Loucy (cell line): ENCODE measurements around the gene CYTH4.
"Not testable (repeated sequence)": the region's sequence is repeated elsewhere in the genome, so short reads cannot be mapped to it uniquely, and the experiment has no call there.

Experiments
- H2AFZ ChIP-seq: fragments of 200-600 bp; sonication (generic); 2 replicates; pipeline ENCODE4 v1.6.0; 2016; ENCODE audit warnings: antibody characterized with exemption, mild to moderate bottlenecking, low read length, moderate library complexity
- H3F3A ChIP-seq: fragments of 200-600 bp; 2 replicates; pipeline ENCODE4 v1.6.0; 2016; ENCODE audit warnings: antibody characterized with exemption, low read depth, mild to moderate bottlenecking
- H3K27me3 ChIP-seq: fragments of 200-600 bp; sonication (generic); 2 replicates; pipeline ENCODE4 v1.6.1; 2014; ENCODE audit warnings: low read length, mild to moderate bottlenecking; ENCODE audit not compliant: insufficient read depth, poor library complexity, severe bottlenecking
- H3K36me3 ChIP-seq: fragments of 200-600 bp; sonication (generic); 2 replicates; pipeline ENCODE4 v1.6.1; 2016; ENCODE audit warnings: low read length; ENCODE audit not compliant: insufficient read depth
- H3K4me1 ChIP-seq: fragments of 200-600 bp; sonication (generic); 2 replicates; pipeline ENCODE4 v1.5.1; 2014; ENCODE audit warnings: low read length, mild to moderate bottlenecking; ENCODE audit not compliant: insufficient read depth, poor library complexity, severe bottlenecking
- H3K4me2 ChIP-seq: fragments of 200-600 bp; sonication (generic); 2 replicates; pipeline ENCODE4 v1.6.0; 2014; ENCODE audit warnings: antibody characterized with exemption, low read length, low read depth, mild to moderate bottlenecking; ENCODE audit not compliant: poor library complexity, severe bottlenecking
- H3K4me3 ChIP-seq: fragments of 200-600 bp; sonication (generic); 2 replicates; pipeline ENCODE4 v1.5.1; 2014; ENCODE audit warnings: low read length, mild to moderate bottlenecking, mixed read lengths; ENCODE audit not compliant: poor library complexity, severe bottlenecking
- H3K79me2 ChIP-seq: fragments of 200-600 bp; sonication (generic); 2 replicates; pipeline ENCODE4 v1.6.1; 2014; ENCODE audit warnings: low read length; ENCODE audit not compliant: insufficient read depth
- H3K9ac ChIP-seq: fragments of 200-600 bp; sonication (generic); 2 replicates; pipeline ENCODE4 v1.6.0; 2014; ENCODE audit warnings: mild to moderate bottlenecking, low read depth, low read length, moderate library complexity; ENCODE audit not compliant: poor library complexity, severe bottlenecking
- H3K9me2 ChIP-seq: fragments of 200-600 bp; sonication (generic); replicated peaks from 2 replicates; pipeline ENCODE4 v1.6.1; 2016; ENCODE audit warnings: low read depth, low read length, mixed read lengths
- H3K9me3 ChIP-seq: fragments of 200-600 bp; sonication (generic); 2 replicates; pipeline ENCODE4 v1.6.1; 2014; ENCODE audit warnings: mild to moderate bottlenecking, antibody characterized with exemption, low read length, low read depth; ENCODE audit not compliant: insufficient read depth
- H4K20me1 ChIP-seq: fragments of 200-600 bp; sonication (generic); 2 replicates; pipeline ENCODE4 v1.6.0; 2014; ENCODE audit warnings: antibody characterized with exemption, low read length, mild to moderate bottlenecking; ENCODE audit not compliant: insufficient read depth, poor library complexity, severe bottlenecking
- EZH2phosphoT487 ChIP-seq: fragments of 200-600 bp; IDR thresholded peaks from 2 replicates; pipeline ENCODE4 v1.6.1; 2018; ENCODE audit warnings: antibody characterized with exemption, mild to moderate bottlenecking, moderate library complexity, borderline replicate concordance
- TF ChIP-seq, protein P1 (sequence below): fragments of 200-600 bp; sonication (generic); conservative IDR thresholded peaks from 2 replicates; pipeline ENCODE4 v1.5.1; 2014; ENCODE audit warnings: mild to moderate bottlenecking, antibody characterized with exemption, low read length

CYTH4 gene

DNA sequence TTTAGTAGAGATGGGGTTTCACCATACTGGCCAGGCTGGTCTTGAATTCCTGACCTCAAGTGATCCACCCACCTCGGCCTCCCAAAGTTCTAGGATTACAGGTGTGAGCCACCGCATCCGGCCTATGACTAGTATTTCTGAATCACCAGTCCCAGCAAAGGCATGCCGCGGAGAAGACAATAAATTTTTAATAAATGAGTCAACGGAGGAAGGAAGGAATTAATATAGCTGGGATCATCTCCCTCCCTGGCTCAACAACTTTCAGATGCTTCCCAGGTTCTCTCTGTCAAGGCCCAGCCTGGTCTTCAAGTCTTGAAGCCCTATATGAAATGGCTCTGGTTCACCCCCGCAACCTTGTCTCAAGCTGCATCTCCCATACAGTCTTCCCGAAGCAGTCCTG, 45.7 kb downstream of the CYTH4 start:
- H3K36me3 ChIP-seq: no peaks in the 10 kb centered on the region
- H3K9me2 ChIP-seq: no peaks in the 10 kb centered on the region
- H3K9me3 ChIP-seq: no peaks in the 10 kb centered on the region
- H4K20me1 ChIP-seq: no peaks in the 10 kb centered on the region
- H3K79me2 ChIP-seq: no peaks in the 10 kb centered on the region
- no peaks in the 10 kb centered on the region for H3K27me3 ChIP-seq
- TF ChIP-seq EZH2phosphoT487: no peak
- TF ChIP-seq, protein P1, sequence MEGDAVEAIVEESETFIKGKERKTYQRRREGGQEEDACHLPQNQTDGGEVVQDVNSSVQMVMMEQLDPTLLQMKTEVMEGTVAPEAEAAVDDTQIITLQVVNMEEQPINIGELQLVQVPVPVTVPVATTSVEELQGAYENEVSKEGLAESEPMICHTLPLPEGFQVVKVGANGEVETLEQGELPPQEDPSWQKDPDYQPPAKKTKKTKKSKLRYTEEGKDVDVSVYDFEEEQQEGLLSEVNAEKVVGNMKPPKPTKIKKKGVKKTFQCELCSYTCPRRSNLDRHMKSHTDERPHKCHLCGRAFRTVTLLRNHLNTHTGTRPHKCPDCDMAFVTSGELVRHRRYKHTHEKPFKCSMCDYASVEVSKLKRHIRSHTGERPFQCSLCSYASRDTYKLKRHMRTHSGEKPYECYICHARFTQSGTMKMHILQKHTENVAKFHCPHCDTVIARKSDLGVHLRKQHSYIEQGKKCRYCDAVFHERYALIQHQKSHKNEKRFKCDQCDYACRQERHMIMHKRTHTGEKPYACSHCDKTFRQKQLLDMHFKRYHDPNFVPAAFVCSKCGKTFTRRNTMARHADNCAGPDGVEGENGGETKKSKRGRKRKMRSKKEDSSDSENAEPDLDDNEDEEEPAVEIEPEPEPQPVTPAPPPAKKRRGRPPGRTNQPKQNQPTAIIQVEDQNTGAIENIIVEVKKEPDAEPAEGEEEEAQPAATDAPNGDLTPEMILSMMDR: no peak
- H3K9ac ChIP-seq: no peak overlapping the region
- H3K4me1 ChIP-seq: no peaks in the 10 kb centered on the region
- no peak overlapping the region for H2AFZ ChIP-seq
- no peak overlapping the region for H3K4me3 ChIP-seq
- H3K4me2 ChIP-seq: no peak overlapping the region
- no peaks in the 10 kb centered on the region for H3F3A ChIP-seq

DNA sequence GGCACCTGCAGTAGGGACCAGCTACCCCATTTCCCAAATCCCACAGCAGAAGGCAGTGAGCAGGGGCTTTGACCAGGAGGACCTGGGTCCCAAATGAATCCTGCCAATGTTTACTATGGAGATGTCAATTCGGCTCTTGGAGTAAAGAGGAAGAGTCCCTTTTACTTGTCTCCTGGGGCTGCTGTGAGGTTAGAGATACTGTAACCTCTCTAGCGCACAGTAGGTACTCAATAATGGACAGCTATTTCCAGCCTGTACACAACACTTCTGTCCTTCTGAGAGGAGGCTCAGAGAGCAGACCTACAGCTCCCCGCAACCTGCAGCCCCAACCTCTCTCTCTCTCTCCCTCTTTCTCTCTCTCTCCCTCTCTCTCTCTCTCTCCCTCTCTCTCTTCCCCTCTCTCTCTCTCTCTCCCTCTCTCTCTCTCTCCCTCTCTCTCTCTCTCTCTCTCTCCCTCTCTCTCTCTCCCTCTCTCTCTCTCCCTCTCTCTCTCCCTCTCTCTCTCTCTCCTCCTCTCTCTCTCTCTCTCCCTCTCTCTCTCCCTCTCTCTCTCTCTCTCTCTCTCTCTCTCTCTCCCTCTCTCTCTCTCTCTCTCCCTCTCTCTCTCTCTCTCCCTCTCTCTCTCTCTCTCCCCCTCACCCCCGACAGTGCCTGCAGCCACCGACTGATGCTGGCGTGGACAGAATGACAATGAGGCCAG, 46.4 kb downstream of the CYTH4 start:
- H3K27me3 ChIP-seq, H3F3A ChIP-seq, H3K9me2 ChIP-seq, H3K79me2 ChIP-seq, H2AFZ ChIP-seq, H3K9ac ChIP-seq, H3K4me2 ChIP-seq, H3K4me1 ChIP-seq, H4K20me1 ChIP-seq, H3K9me3 ChIP-seq, H3K36me3 ChIP-seq, H3K4me3 ChIP-seq: not testable (repeated sequence)

- H3K36me3 ChIP-seq: no peaks in the 10 kb centered on the region
- no peak overlapping the region for H3K9ac ChIP-seq
- H3F3A ChIP-seq: no peaks in the 10 kb centered on the region
- no peaks in the 10 kb centered on the region for H3K27me3 ChIP-seq
- no peaks in the 10 kb centered on the region for H3K4me1 ChIP-seq
- no peaks in the 10 kb centered on the region for H3K9me2 ChIP-seq
- H3K79me2 ChIP-seq: no peaks in the 10 kb centered on the region
- H4K20me1 ChIP-seq: no peaks in the 10 kb centered on the region
- TF ChIP-seq EZH2phosphoT487: no peak
- TF ChIP-seq, protein P1: no peak
- no peak overlapping the region for H3K4me2 ChIP-seq
- no peak overlapping the region for H2AFZ ChIP-seq
- H3K9me3 ChIP-seq: no peaks in the 10 kb centered on the region
- H3K4me3 ChIP-seq: no peak overlapping the region
These were observed 47.2 kb downstream of the CYTH4 start for GRCh38 chr22:37329238-37330140.
